Astrocyte (in vitro differentiated cells and primary cell): ENCODE measurements around the gene TRAPPC3L. TPM values are rescaled to one million over a fixed set of nuclear protein-coding genes. Genes with fewer than 3 reads are reported as not detected.

Source experiments
- DNase-seq: peaks from one replicate; pipeline ENCODE4 v3.0.0-alpha.2; 2010; ENCODE audit warnings: low read depth
- FAIRE-seq: peaks from 2 replicates; lab custom pipeline; 2011; peaks lifted over from hg19 to GRCh38; lab: Jason Lieb, UNC
- H2AFZ ChIP-seq: 2 replicates; pipeline ENCODE4 v1.6.0; 2012; ENCODE audit warnings: low read depth, low read length, inconsistent platforms
- H3K27ac ChIP-seq: 2 replicates; pipeline ENCODE4 v1.5.1; 2011; ENCODE audit warnings: low read depth, low read length, inconsistent platforms
- H3K27me3 ChIP-seq: 2 replicates; pipeline ENCODE4 v1.6.0; 2011; ENCODE audit warnings: low read length, inconsistent platforms; ENCODE audit not compliant: insufficient read depth
- H3K36me3 ChIP-seq: 2 replicates; pipeline ENCODE4 v1.5.1; 2011; ENCODE audit warnings: low read length, inconsistent platforms; ENCODE audit not compliant: insufficient read depth
- H3K4me1 ChIP-seq: 2 replicates; pipeline ENCODE4 v1.5.1; 2011; ENCODE audit warnings: low read length, inconsistent platforms; ENCODE audit not compliant: insufficient read depth
- H3K4me2 ChIP-seq: 2 replicates; pipeline ENCODE4 v1.6.0; 2012; ENCODE audit warnings: low read length, inconsistent platforms
- H3K4me3 ChIP-seq: 2 replicates; pipeline ENCODE4 v1.5.1; 2011; ENCODE audit warnings: low read depth, mild to moderate bottlenecking, low read length, inconsistent platforms; ENCODE audit not compliant: insufficient read depth
- H3K79me2 ChIP-seq: 2 replicates; pipeline ENCODE4 v1.6.0; 2012; ENCODE audit warnings: mild to moderate bottlenecking, low read length, inconsistent platforms; ENCODE audit not compliant: insufficient read depth
- H3K9ac ChIP-seq: 2 replicates; pipeline ENCODE4 v1.6.0; 2012; ENCODE audit warnings: mild to moderate bottlenecking, low read length, inconsistent platforms
- H3K9me3 ChIP-seq: 2 replicates; pipeline ENCODE4 v1.5.1; 2012; ENCODE audit warnings: low read depth, mild to moderate bottlenecking, low read length, inconsistent platforms; ENCODE audit not compliant: insufficient read depth
- H4K20me1 ChIP-seq: 2 replicates; pipeline ENCODE4 v1.6.0; 2012; ENCODE audit warnings: low read length, inconsistent platforms; ENCODE audit not compliant: insufficient read depth
- H3K27ac Mint-ChIP-seq: one replicate; pipeline ENCODE4 v1.8.0; 2021; ENCODE audit warnings: mild to moderate bottlenecking, mixed read lengths; ENCODE audit not compliant: unreplicated experiment
- H3K27me3 Mint-ChIP-seq: one replicate; pipeline ENCODE4 v1.8.0; 2021; ENCODE audit warnings: low read depth, mixed read lengths; ENCODE audit not compliant: unreplicated experiment
- H3K36me3 Mint-ChIP-seq: one replicate; pipeline ENCODE4 v1.8.0; 2021; ENCODE audit warnings: low read depth, mixed read lengths; ENCODE audit not compliant: unreplicated experiment
- H3K4me1 Mint-ChIP-seq: one replicate; pipeline ENCODE4 v1.8.0; 2021; ENCODE audit warnings: low read depth, mixed read lengths; ENCODE audit not compliant: unreplicated experiment
- H3K4me3 Mint-ChIP-seq: one replicate; pipeline ENCODE4 v1.8.0; 2021; ENCODE audit warnings: mild to moderate bottlenecking, moderate library complexity, mixed read lengths; ENCODE audit not compliant: unreplicated experiment
- H3K9me3 Mint-ChIP-seq: one replicate; pipeline ENCODE4 v1.8.0; 2021; ENCODE audit warnings: mild to moderate bottlenecking, mixed read lengths; ENCODE audit not compliant: unreplicated experiment
- EZH2 ChIP-seq: IDR thresholded peaks from 2 replicates; pipeline ENCODE4 v1.6.1; 2012; ENCODE audit warnings: mild to moderate bottlenecking, low read length, inconsistent platforms; ENCODE audit not compliant: insufficient read depth
- total RNA-seq: library from RNA; stranded (reverse); gene quantifications from 2 replicates; pipeline ENCODE4 v1.2.1, GENCODE V29; 2021
- TF ChIP-seq, protein P1 (sequence below): IDR thresholded peaks from 2 replicates; pipeline ENCODE4 v1.5.1; 2011; ENCODE audit warnings: low read depth, mild to moderate bottlenecking, inconsistent platforms, low read length, moderate library complexity; ENCODE audit not compliant: insufficient read depth

TRAPPC3L gene
- total RNA-seq, 1 donor from 2014 or later = not detected

DNA sequence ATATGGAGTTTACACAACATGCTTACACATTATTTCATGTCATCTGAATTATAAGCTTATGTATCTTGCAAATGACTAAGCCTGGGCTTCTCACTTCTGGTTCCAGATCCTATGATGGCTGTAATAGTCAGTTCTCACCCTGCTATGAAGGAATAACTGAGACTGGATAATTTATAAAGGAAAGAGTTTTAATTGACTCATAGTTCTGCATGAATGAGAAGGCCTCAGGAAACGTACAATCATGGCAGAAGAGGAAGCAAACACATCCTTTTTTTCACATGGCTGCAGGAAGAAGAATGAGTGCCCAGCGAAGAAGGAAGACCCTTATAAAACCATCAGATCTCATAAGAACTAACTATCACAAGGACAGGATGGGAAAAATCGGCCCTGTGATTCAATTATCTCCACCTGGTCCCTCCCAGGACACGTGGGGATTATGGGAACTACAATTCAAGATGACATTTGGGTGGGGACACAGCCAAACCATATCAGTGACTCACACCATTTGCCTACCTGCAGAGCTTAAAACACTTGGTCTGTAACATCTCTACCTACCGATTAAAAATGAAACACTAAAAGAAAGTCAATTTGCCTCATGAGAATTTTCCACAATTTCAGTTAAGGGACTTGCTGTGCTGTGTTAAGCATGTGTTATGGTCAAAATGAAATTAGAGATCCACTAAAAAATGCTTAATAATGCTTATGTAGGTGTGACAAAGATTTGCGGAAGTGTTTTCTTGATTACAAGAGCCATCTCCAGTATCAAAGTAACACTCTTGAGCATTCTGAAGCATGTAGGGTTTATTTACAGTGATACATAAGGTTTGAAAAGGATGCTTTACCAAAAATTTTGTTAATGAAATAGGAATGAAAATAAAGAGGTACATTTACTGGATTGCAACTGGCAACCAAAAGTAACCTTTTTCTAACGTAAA lies 23.6 kb upstream of the TRAPPC3L start:
- Mint-ChIP-seq H3K36me3 (no peaks in the 10 kb centered on the region), H3K4me3 (no peak overlapping the region), H3K27ac (no peak overlapping the region), H3K27me3 (peaks cover 3% of the 10 kb centered on the region), H3K9me3 (no peaks in the 10 kb centered on the region), H3K4me1 (peaks cover 11% of the 10 kb centered on the region)
- H3K9me3 ChIP-seq = no peaks in the 10 kb centered on the region
- peaks cover 16% of the 10 kb centered on the region for H3K4me1 ChIP-seq
- FAIRE-seq = no peak
- H3K9ac ChIP-seq = no peak overlapping the region
- H3K4me3 ChIP-seq = no peak overlapping the region
- no peak for DNase-seq
- peaks cover 41% of the 10 kb centered on the region for H3K79me2 ChIP-seq
- H4K20me1 ChIP-seq = peaks cover 16% of the 10 kb centered on the region
- H2AFZ ChIP-seq = no peak overlapping the region
- H3K4me2 ChIP-seq = no peak overlapping the region
- H3K27ac ChIP-seq = no peak overlapping the region
- H3K36me3 ChIP-seq = peaks cover 1% of the 10 kb centered on the region
- H3K27me3 ChIP-seq = no peaks in the 10 kb centered on the region
- TF ChIP-seq, protein P1, sequence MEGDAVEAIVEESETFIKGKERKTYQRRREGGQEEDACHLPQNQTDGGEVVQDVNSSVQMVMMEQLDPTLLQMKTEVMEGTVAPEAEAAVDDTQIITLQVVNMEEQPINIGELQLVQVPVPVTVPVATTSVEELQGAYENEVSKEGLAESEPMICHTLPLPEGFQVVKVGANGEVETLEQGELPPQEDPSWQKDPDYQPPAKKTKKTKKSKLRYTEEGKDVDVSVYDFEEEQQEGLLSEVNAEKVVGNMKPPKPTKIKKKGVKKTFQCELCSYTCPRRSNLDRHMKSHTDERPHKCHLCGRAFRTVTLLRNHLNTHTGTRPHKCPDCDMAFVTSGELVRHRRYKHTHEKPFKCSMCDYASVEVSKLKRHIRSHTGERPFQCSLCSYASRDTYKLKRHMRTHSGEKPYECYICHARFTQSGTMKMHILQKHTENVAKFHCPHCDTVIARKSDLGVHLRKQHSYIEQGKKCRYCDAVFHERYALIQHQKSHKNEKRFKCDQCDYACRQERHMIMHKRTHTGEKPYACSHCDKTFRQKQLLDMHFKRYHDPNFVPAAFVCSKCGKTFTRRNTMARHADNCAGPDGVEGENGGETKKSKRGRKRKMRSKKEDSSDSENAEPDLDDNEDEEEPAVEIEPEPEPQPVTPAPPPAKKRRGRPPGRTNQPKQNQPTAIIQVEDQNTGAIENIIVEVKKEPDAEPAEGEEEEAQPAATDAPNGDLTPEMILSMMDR = no peak
- no peak for TF ChIP-seq EZH2

DNA sequence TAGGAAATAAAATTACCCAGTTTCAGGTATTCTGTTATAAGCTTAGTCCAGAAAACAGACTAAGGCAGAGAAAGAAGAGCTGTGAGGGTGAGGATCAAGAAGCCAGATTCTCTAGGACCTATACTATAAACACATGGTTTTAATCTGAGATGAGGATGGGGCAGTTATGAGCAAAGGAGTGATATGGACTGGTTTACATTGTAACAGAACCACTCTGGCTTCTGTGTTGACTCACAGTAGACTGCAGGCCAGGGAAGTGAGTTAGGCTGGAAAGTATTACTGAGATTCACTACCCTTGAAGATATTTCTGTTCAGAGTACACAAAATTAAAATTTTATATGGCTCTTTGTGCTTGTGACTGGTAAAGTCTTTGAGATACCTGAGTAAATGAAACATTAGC lies 22.6 kb upstream of the TRAPPC3L start:
- Mint-ChIP-seq H3K27ac (no peak overlapping the region), H3K9me3 (no peaks in the 10 kb centered on the region), H3K36me3 (no peaks in the 10 kb centered on the region), H3K4me3 (no peak overlapping the region), H3K4me1 (peaks cover 12% of the 10 kb centered on the region), H3K27me3 (peaks cover 3% of the 10 kb centered on the region)
- DNase-seq (no peak), FAIRE-seq (no peak)
- Histone ChIP-seq H3K27me3 (no peaks in the 10 kb centered on the region), H3K4me1 (peaks cover 16% of the 10 kb centered on the region), H3K9me3 (no peaks in the 10 kb centered on the region), H3K79me2 (peaks cover 32% of the 10 kb centered on the region), H4K20me1 (peaks cover 8% of the 10 kb centered on the region), H2AFZ (no peak overlapping the region), H3K4me3 (no peak overlapping the region), H3K36me3 (no peaks in the 10 kb centered on the region), H3K4me2 (no peak overlapping the region), H3K27ac (no peak overlapping the region), H3K9ac (no peak overlapping the region)
- TF ChIP-seq, protein P1 = no peak
- TF ChIP-seq EZH2 = no peak
